Measurements from ENCODE around the gene BEST4. TPM values are rescaled to one million over a fixed set of nuclear protein-coding genes. Genes with fewer than 3 reads are reported as not detected.

Gene BEST4
- total and polyA plus RNA-seq, 2 of the 4 experiments (the other 2 are of a cell fraction), result 0.07 TPM; not detected in 1

DNA sequence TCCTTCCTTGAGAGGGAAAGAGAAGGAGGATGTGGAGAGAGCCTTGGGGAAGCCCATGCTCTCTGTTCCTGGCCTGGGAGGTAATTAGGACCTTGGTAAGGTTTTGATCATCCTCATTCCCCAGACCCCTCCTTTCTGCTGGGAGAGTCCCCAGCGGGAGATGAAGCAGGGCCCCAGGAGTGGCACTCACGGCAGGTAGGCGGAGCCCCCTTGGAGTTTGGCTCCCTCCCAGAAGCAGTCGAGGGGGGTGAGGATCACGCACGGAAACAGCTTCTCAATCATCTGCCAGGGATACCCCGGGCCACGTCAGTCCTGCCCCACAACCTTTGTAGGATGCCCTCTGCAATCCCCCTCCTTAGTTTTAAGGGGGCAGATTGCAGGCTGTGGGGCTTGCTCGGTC lies 43.5 kb upstream of the BEST4 start:
- dilution Hi-C loops (cut with HindIII; ENCODE audit: low sequenced_read_pairs, unreplicated experiment) (no loop called here), in situ Hi-C loops (cut with MboI; ENCODE audit: low sequenced_read_pairs) (loop anchor here (10.0 kb wide), 1 partner anchor 473 kb away; no protein-coding TSS in a partner anchor), intact Hi-C loops (cut with micrococcal nuclease) (no loop called here)
- Histone ChIP-seq H3K18ac (ENCODE audit: low read depth, low read length) (no peak overlapping the region), H3K23ac (ENCODE audit: low read depth, low read length) (no peak overlapping the region), H3K9me3 (ENCODE audit: control insufficient read depth, insufficient read depth, low read length) (no peaks in the 10 kb centered on the region), H4K5ac (ENCODE audit: low read depth, low read length) (no peak overlapping the region), H3K4me3 (ENCODE audit: insufficient read depth, low read depth, low read length) (no peak overlapping the region), H3K79me1 (ENCODE audit: low read depth in 1 of 2, low read length in 2 of 2) (no peaks in the 10 kb centered on the region), H3K4ac (ENCODE audit: low read depth, low read length) (no peak overlapping the region), H4K91ac (ENCODE audit: insufficient read depth, low read depth, low read length) (no peak overlapping the region), H2AFZ (replicated peaks; ENCODE audit: low read length, poor library complexity) (peak overlapping the region; percentile 27), H4K20me1 (ENCODE audit: insufficient read depth, low read length) (no peaks in the 10 kb centered on the region), H2BK120ac (ENCODE audit: low read depth, low read length) (no peak overlapping the region), H4K8ac (ENCODE audit: low read depth in 2 of 2, low read length in 2 of 2) (no peak overlapping the region), H3K4me1 (ENCODE audit: control insufficient read depth, insufficient read depth, low read length) (no peaks in the 10 kb centered on the region), H2BK5ac (ENCODE audit: low read depth, low read length, poor library complexity, severe bottlenecking) (no peak overlapping the region), H3K56ac (ENCODE audit: extremely low read depth, insufficient read depth, low read length) (no peak overlapping the region), H3K14ac (replicated peaks; ENCODE audit: low read depth, low read length) (no peak overlapping the region), H3K27ac (ENCODE audit: insufficient read depth, low read length) (no peak overlapping the region), H3K36me3 (ENCODE audit: control insufficient read depth, insufficient read depth, low read length) (no peaks in the 10 kb centered on the region), H2AK5ac (ENCODE audit: low read depth, low read length) (peak overlapping the region; percentile 2; the same call in 1 of the 2 replicates), H2BK20ac (ENCODE audit: low read depth, low read length) (no peak overlapping the region), H3K4me2 (ENCODE audit: low read depth, low read length) (no peak overlapping the region), H2AK9ac (replicated peaks; ENCODE audit: low read depth, low read length, poor library complexity) (peak overlapping the region; percentile 28), H2BK15ac (ENCODE audit: low read depth, low read length) (no peak overlapping the region), H3K9ac (ENCODE audit: low read depth, low read length) (no peak overlapping the region), H3K9me1 (ENCODE audit: insufficient read depth, low read length) (no peaks in the 10 kb centered on the region), H3K27me3 (ENCODE audit: control insufficient read depth, insufficient read depth, low read length) (no peaks in the 10 kb centered on the region)
- TF ChIP-seq CEBPB (IDR thresholded peaks at IDR 0.05; ENCODE audit: low read depth, low read length), result no peak
- TF ChIP-seq RCOR1 (IDR thresholded peaks at IDR 0.05; ENCODE audit: insufficient replicate concordance, low read length), result no peak
- no peak for TF ChIP-seq BHLHE40 (IDR thresholded peaks at IDR 0.05; ENCODE audit: low read depth, low read length)
- no peak for TF ChIP-seq CTCF (conservative IDR thresholded peaks at IDR 0.05; ENCODE audit: low read depth, low read length)
- TF ChIP-seq MXI1 (IDR thresholded peaks at IDR 0.05; ENCODE audit: borderline replicate concordance, low read depth, low read length), result no peak
- TF ChIP-seq NFE2L2 (IDR thresholded peaks at IDR 0.05; ENCODE audit: low read depth, low read length), result no peak
- TF ChIP-seq, protein P1, sequence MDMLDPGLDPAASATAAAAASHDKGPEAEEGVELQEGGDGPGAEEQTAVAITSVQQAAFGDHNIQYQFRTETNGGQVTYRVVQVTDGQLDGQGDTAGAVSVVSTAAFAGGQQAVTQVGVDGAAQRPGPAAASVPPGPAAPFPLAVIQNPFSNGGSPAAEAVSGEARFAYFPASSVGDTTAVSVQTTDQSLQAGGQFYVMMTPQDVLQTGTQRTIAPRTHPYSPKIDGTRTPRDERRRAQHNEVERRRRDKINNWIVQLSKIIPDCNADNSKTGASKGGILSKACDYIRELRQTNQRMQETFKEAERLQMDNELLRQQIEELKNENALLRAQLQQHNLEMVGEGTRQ (IDR thresholded peaks at IDR 0.05; ENCODE audit: low read depth, low read length), result no peak
- TF ChIP-seq RFX5 (IDR thresholded peaks at IDR 0.05; ENCODE audit: low read depth, low read length), result no peak
- TF ChIP-seq RAD21 (IDR thresholded peaks at IDR 0.05; ENCODE audit: low read length), result no peak
- no peak for TF ChIP-seq SMC3 (IDR thresholded peaks at IDR 0.05; ENCODE audit: low read depth, low read length)
- TF ChIP-seq MAFK (IDR thresholded peaks at IDR 0.05; ENCODE audit: low read depth, low read length), result no peak
- TF ChIP-seq, protein P2, sequence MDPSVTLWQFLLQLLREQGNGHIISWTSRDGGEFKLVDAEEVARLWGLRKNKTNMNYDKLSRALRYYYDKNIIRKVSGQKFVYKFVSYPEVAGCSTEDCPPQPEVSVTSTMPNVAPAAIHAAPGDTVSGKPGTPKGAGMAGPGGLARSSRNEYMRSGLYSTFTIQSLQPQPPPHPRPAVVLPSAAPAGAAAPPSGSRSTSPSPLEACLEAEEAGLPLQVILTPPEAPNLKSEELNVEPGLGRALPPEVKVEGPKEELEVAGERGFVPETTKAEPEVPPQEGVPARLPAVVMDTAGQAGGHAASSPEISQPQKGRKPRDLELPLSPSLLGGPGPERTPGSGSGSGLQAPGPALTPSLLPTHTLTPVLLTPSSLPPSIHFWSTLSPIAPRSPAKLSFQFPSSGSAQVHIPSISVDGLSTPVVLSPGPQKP (IDR thresholded peaks at IDR 0.05; ENCODE audit: borderline replicate concordance, low read depth, low read length), result no peak
- no peak for TF ChIP-seq MAZ (IDR thresholded peaks at IDR 0.05; ENCODE audit: borderline replicate concordance, low read depth, low read length)
- TF ChIP-seq CHD1 (IDR thresholded peaks at IDR 0.05; ENCODE audit: low read depth, low read length), result no peak
- TF ChIP-seq FOS (IDR thresholded peaks at IDR 0.05; ENCODE audit: low read depth, low read length), result no peak
- TF ChIP-seq POLR2A (IDR thresholded peaks at IDR 0.05; ENCODE audit: low read depth, low read length), result no peak
- no peak for ATAC-seq (ENCODE audit: low read depth)
- ChIA-PET POLR2A (ENCODE audit: unreplicated experiment) (no interaction called here), CTCF (no interaction called here)
- no peak for DNase-seq
- no TSS peak for BruUV-seq (replicated peaks)
- WGBS, 2 experiments (ENCODE audit: extremely low coverage in 2 of 2, insufficient read length in 1 of 2), result 0% methylated on average over 1 of the region's 9 CpGs; no CpG with 5 or more reads in 1 of the 2 experiments
